HG03095 (cell line): ENCODE measurements around the gene MAGEA11.
A peak's percentile ranks its signal among the peaks of the same experiment; 100 is the strongest.
"Not testable (repeated sequence)": the region's sequence is repeated elsewhere in the genome, so short reads cannot be mapped to it uniquely, and the experiment has no call there.

Experiments
- ATAC-seq: cut with Tn5 transposase; IDR thresholded peaks from one replicate; pipeline ENCODE4 v1.9.1; 2021; ENCODE audit warnings: moderate library complexity; ENCODE audit not compliant: unreplicated experiment

MAGEA11 gene, protein sequence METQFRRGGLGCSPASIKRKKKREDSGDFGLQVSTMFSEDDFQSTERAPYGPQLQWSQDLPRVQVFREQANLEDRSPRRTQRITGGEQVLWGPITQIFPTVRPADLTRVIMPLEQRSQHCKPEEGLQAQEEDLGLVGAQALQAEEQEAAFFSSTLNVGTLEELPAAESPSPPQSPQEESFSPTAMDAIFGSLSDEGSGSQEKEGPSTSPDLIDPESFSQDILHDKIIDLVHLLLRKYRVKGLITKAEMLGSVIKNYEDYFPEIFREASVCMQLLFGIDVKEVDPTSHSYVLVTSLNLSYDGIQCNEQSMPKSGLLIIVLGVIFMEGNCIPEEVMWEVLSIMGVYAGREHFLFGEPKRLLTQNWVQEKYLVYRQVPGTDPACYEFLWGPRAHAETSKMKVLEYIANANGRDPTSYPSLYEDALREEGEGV

DNA sequence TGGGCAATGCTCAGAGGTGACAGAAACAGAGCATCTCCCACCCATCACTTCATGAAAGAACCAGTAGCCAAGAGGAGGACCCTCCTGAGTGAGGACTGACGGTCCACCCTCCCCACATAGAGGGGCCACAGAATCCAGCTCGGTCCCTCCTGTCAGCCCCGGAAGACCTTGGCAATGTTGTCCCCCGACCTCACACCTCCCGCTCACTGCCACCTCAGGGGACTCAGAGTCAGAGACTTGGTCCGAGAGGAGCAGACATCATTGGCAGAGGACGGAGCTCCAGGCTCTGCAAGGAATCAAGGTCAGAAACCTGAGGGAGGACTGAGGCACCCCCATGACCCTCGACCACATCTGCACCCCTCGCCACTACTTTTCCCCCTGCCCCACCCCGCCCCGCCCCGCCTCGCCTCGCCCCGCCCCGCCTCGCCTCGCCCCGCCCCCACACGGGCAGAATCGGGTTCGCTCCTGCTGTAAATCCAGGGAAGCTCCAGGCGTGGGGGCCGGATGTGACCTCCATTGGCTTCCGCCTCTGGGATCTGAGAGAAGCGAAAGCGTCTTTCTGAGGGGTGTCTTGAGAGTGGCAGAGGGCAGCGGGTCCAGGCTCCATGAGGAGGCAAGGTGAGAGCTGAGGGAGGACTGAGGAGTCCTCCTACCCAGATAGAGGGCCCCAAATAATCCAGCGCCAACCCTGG, at the start of gene MAGEA11:
MAGEA11 (plus strand) TSS at position 516 of the 692 bp plus-strand sequence. CDS start 1,100 bp downstream, outside the sequence.
- ATAC-seq, result no peak

DNA sequence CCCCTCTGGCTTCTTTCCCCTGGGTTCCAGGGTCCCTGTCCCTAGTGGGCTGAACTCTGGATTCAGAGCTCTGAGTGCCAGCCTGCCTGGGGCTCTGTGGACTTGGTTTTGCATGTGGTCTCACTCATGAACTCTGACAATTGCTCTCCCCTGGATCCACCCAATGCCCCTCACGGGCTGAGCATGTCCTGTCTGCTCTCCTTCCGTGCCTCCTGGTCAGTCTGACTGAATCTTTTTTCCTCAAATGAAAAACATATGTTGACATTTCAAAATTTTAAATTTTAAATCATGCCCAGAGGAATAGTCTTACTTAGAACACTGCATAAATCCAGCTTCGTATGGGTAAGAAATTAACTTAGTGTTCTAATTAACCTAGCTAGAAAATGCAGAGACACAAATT, 36.8 kb upstream of the MAGEA11 start:
- not testable (repeated sequence) for ATAC-seq

DNA sequence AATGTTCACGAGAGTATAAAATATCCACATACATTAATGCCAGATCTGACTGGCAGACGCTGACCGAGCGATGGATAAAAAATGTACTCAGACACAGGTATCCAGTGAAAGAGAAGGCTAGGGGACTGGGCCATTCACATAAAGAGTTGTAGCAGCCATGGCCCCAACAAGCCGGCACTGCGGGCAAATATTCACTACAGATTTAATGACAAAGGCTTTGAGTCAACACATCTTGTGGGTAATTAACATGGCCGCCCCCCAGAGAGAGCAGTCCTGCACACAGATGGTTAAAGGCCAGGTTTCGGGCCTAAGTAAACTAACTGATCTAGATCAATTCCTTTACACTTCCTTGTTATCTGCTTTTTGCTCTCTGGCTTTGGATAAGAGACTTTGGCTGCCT, 36.3 kb upstream of the MAGEA11 start:
- ATAC-seq, result not testable (repeated sequence)

DNA sequence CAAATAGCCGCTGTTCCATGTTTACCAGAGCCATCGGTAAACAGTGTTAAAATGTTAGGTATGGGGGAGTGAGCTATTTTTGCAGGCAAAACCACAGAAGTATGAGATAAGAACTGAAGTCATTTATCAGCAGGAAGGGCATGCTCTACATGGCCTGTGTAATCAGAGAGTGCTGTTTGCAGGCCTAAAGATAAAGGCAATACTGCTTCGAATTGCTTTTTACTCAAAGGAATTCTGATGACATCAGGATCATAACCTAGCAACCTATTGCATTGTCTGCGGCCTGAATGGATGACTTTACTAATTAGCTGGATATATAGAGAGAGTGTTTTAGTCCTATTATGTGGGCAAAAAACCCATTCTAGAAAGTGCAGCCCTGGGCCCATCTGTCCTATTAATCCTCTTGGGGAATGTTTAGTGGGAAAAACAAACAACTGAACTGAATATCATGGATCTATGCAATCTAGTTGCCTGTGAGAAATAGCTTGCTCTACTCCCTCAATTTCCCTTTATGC, 32.6 kb upstream of the MAGEA11 start:
- not testable (repeated sequence) for ATAC-seq

DNA sequence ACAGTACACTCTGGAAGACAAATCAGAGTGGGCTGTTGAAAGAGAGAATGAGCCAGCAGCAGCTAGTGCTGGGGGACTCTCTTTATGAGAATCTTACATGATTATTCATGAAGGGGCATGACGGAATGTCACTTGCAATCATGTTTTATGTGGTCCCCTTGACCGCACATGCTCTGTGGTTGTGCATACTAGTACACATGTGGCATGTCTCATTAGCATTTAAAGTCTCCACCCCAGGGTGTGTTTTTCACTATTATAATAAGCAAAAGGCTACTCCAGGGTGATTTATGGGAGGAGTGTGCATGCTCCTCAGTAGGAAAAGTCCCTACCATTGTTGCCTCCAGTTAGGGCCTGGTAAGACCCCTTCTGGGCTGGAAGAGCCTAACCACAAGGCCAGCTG, 30.7 kb upstream of the MAGEA11 start:
- no peak for ATAC-seq

GRCh38 chrX:149682031-149682430, 29.8 kb upstream of the MAGEA11 start:
- no peak for ATAC-seq

DNA sequence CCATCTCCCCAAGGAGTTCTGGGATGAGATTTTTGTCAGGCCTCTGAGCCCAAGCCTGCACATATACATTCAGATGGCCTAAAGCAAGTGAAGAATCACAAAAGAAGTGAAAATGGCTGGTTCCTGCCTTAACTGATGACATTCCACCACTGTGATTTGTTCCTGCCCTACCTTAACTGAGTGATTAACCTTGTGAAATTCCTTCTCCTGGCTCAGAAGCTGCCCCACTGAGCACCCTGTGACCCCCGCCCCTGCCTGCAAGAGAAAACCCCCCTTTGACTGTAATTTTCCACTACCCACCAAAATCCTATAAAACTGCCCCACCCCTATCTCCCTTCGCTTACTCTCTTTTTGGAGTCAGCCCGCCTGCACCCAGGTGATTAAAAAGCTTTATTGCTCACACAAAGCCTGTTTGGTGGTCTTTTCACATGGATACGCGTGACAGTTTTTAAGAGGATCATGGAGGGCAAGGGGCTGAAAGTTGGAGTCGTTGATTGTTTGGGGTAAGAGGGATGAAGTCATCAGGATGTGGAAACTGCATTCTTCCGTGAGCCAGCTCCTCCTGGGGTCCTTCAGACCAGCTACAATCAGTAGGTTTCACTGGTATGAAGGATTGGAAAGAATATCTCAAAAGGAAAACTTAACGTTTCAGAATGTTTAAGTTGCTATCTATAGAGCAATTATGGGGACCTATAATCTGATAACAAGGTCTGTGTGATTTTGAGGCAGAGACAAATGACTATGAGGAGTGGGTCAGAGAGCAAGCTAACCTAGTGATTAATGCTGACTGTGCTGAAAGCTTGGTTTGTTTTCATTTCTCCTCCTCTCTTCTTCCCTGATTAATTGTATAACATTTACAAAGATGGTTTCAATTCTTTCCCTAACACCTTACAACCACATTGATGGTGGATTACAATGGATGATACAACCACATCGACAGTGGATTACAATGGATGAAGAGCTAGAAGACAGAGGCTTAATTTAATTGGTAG, 28.6 kb upstream of the MAGEA11 start:
- no peak for ATAC-seq

DNA sequence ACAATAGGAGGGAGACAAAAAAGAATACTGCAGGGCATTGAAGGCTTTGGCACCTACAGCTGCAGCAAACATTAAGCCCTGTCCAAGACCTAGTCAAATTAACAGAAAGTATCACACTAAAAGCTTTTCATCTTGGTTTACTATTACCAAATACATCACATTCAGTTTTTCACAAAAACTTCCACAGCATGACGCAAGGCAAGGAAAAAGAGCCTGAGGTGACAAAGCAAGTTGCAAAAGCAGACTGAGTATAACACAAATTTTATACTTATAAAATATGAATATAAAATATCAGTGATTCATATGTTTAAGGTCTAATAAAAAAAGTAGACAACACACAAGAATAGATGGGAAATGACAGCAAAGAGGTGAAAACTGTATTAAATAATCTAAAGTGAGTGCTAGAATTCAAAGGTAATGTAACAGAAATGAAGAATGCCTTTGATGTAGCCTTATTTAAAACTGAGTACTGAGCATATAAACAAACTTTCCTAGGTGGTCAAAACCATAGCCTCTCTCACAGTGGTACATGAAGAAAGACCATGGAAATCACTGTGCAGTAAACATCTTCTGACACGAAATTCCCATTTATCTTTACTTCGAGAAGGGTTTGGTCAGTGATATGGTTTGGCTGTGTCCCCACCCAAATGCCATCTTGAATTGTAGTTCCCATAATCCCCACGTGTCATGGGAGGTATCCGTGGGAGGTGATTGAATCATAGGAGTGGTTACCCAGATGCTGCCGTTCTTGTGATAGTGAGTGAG, 27.7 kb upstream of the MAGEA11 start:
- ATAC-seq, result no peak

DNA sequence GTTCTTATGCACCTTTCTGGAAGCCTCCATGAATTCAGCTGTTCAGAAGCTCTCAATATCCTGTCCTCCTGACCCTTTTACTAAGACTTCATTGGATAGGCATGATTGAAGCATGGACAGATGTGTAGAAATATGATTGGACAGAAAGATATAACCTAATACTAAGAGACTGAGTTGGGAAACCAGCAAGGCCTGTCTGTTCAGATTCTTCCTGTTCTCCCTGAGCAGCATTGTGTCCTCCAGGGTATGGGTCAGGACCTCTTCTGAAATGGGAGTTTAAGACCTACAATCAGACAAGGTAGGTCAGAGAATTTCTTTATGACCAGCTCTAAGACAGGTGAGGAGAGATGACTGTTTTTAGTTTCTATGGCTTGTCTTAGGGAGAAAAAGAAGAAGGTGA, 23.9 kb upstream of the MAGEA11 start:
- no peak for ATAC-seq

DNA sequence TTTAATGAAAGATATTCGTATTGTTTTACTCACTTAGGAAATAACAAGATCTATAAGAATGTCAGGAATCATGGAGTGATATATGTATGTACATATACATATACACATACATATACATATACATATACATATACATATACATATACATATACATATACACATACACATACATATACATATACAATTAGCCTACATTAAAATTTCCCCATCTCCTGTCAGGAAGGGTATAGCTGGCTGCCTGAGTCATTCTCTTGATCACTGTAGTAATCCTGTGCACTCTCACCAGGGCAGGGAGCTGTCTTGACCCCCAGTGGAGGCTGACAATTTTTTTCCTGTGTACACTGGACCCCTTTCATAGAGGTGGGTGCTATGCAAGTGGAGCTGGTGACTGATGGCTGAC, 23.3 kb upstream of the MAGEA11 start:
- ATAC-seq, result no peak

GRCh38 chrX:149691794-149692193, 20.1 kb upstream of the MAGEA11 start:
- ATAC-seq, result no peak

DNA sequence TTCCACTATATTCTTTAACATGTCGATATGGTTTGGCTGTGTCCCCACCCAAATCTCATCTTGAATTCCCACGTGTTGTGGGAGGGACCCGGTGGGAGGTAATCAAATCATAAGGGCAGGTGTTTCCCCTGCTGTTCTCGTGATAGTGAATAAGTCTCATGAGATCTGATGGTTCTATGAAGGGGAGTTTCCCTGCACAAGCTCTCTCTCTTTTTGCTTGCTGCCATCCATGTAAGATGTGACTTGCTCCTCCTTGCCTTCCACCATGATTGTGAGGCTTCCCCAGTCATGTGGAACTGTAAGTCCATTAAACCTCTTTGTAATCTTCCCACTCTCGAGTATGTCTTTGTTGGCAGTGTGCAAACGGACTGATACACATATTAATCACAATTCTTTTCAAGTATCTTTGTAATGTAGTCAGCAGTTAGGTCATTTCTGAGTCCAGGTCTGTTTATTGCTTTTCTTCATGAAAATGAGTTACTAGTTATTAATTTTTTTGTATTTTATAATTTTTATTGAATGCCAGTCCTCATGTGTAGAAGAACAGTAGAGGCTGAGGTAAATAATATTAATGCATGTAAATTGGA, 19.1 kb upstream of the MAGEA11 start:
- not testable (repeated sequence) for ATAC-seq

GRCh38 chrX:149699761-149700160, 12.1 kb upstream of the MAGEA11 start:
- ATAC-seq, result no peak

- no peak for ATAC-seq
These were observed 7.2 kb upstream of the MAGEA11 start for GRCh38 chrX:149704664-149705063.

GRCh38 chrX:149707147-149707901, 4.5 kb upstream of the MAGEA11 start:
- ATAC-seq, result no peak

- no peak for ATAC-seq
These were observed 971 bp downstream of the MAGEA11 start for GRCh38 chrX:149712831-149713230.

GRCh38 chrX:149713279-149714050, 1.6 kb downstream of the MAGEA11 start:
- no peak for ATAC-seq

DNA sequence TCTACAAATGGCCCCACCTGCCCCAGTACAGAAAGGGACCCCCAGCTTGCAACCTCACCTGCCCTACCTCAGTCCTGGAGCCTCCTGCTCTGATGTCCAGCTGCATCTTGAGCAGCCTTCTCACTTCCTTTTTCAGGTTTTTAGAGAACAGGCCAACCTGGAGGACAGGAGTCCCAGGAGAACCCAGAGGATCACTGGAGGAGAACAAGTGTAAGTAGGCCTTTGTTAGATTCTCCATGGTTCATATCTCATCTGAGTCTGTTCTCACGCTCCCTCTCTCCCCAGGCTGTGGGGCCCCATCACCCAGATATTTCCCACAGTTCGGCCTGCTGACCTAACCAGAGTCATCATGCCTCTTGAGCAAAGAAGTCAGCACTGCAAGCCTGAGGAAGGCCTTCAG, 3.6 kb downstream of the MAGEA11 start:
- peak; percentile 56 for ATAC-seq
